H9 (cell line): Measurements from ENCODE around the gene LRRC55. TPM values are rescaled to one million over a fixed set of nuclear protein-coding genes. Genes with fewer than 3 reads are reported as not detected.

ENCODE experiments used
- DNase-seq: peaks from one replicate; pipeline ENCODE4 v3.0.0-alpha.2; 2017
- H2AFZ ChIP-seq: one replicate; pipeline ENCODE4 v1.6.1; 2013; ENCODE audit warnings: mild to moderate bottlenecking, low read length, control low read depth, moderate library complexity
- H2AK5ac ChIP-seq: 2 replicates; pipeline ENCODE4 v1.6.1; 2013; ENCODE audit warnings: low read length, control low read depth, mixed read lengths; ENCODE audit not compliant: insufficient read length
- H2BK120ac ChIP-seq: one replicate; pipeline ENCODE4 v1.6.1; 2013; ENCODE audit warnings: low read depth, mild to moderate bottlenecking, low read length, control low read depth, inconsistent platforms; ENCODE audit not compliant: poor library complexity, severe bottlenecking
- H2BK12ac ChIP-seq: 2 replicates; pipeline ENCODE4 v1.6.1; 2013; ENCODE audit warnings: low read length, control low read depth, mixed read lengths, low read depth; ENCODE audit not compliant: insufficient read length
- H2BK15ac ChIP-seq: 2 replicates; pipeline ENCODE4 v1.6.1; 2013; ENCODE audit warnings: low read depth, low read length, control low read depth
- H2BK20ac ChIP-seq: one replicate; pipeline ENCODE4 v1.6.1; 2013; ENCODE audit warnings: low read depth, mild to moderate bottlenecking, low read length, control low read depth, inconsistent platforms; ENCODE audit not compliant: poor library complexity, severe bottlenecking
- H2BK5ac ChIP-seq: 2 replicates; pipeline ENCODE4 v1.6.1; 2013; ENCODE audit warnings: low read length, control low read depth, mixed read lengths; ENCODE audit not compliant: insufficient read length
- H3K14ac ChIP-seq: 2 replicates; pipeline ENCODE4 v1.6.1; 2013; ENCODE audit warnings: low read length, control low read depth; ENCODE audit not compliant: insufficient read depth
- H3K18ac ChIP-seq: 2 replicates; pipeline ENCODE4 v1.6.1; 2013; ENCODE audit warnings: low read depth, mild to moderate bottlenecking, mixed read lengths, low read length, control low read depth; ENCODE audit not compliant: insufficient read length
- H3K23ac ChIP-seq: 2 replicates; pipeline ENCODE4 v1.6.1; 2013; ENCODE audit warnings: low read length, control low read depth, mixed read lengths, low read depth; ENCODE audit not compliant: insufficient read length
- H3K23me2 ChIP-seq: 2 replicates; pipeline ENCODE4 v1.6.1; 2013; ENCODE audit warnings: low read depth, mild to moderate bottlenecking, mixed read lengths, low read length, control low read depth; ENCODE audit not compliant: insufficient read length, poor library complexity, severe bottlenecking
- H3K27ac ChIP-seq: 2 replicates; pipeline ENCODE4 v1.5.1; 2013; ENCODE audit warnings: low read length, control low read depth, mixed read lengths, low read depth; ENCODE audit not compliant: insufficient read length
- H3K27me3 ChIP-seq: 2 replicates; pipeline ENCODE4 v1.6.1; 2013; ENCODE audit warnings: low read length, control low read depth, inconsistent platforms; ENCODE audit not compliant: insufficient read depth
- H3K4ac ChIP-seq: 2 replicates; pipeline ENCODE4 v1.6.1; 2013; ENCODE audit warnings: low read depth, mild to moderate bottlenecking, control low read depth, inconsistent platforms, low read length, moderate library complexity
- H3K4me1 ChIP-seq: 2 replicates; pipeline ENCODE4 v1.6.1; 2013; ENCODE audit warnings: low read length, control low read depth, inconsistent platforms; ENCODE audit not compliant: insufficient read depth
- H3K4me2 ChIP-seq: 2 replicates; pipeline ENCODE4 v1.6.1; 2013; ENCODE audit warnings: low read length, control low read depth, mixed read lengths; ENCODE audit not compliant: insufficient read length, insufficient read depth
- H3K56ac ChIP-seq: 2 replicates; pipeline ENCODE4 v1.6.1; 2013; ENCODE audit warnings: low read depth, mild to moderate bottlenecking, mixed read lengths, low read length, control low read depth; ENCODE audit not compliant: insufficient read length
- H3K79me1 ChIP-seq: 2 replicates; pipeline ENCODE4 v1.6.1; 2013; ENCODE audit warnings: low read depth, mild to moderate bottlenecking, moderate library complexity, low read length, control low read depth, inconsistent platforms; ENCODE audit not compliant: insufficient read depth, poor library complexity, severe bottlenecking
- H3K79me2 ChIP-seq: 2 replicates; pipeline ENCODE4 v1.6.1; 2013; ENCODE audit warnings: low read length, control low read depth, inconsistent platforms; ENCODE audit not compliant: insufficient read depth
- H3K9ac ChIP-seq: 2 replicates; pipeline ENCODE4 v1.6.1; 2013; ENCODE audit warnings: low read length, control low read depth, mixed read lengths; ENCODE audit not compliant: insufficient read length; ENCODE audit errors: extremely low read depth
- H3K9me3 ChIP-seq: one replicate; pipeline ENCODE4 v1.6.1; 2013; ENCODE audit warnings: low read depth, low read length, inconsistent platforms; ENCODE audit not compliant: control insufficient read depth
- H3T11ph ChIP-seq: one replicate; pipeline ENCODE4 v1.6.1; 2013; ENCODE audit warnings: mild to moderate bottlenecking, low read length, control low read depth, inconsistent platforms
- H4K20me1 ChIP-seq: one replicate; pipeline ENCODE4 v1.6.1; 2013; ENCODE audit not compliant: control insufficient read depth, insufficient read length, insufficient read depth
- H4K5ac ChIP-seq: 2 replicates; pipeline ENCODE4 v1.6.1; 2013; ENCODE audit warnings: low read depth, mild to moderate bottlenecking, mixed read lengths, low read length, control low read depth; ENCODE audit not compliant: insufficient read length
- H4K8ac ChIP-seq: replicated peaks from 2 replicates; pipeline ENCODE4 v1.6.1; 2013; ENCODE audit warnings: low read length, control low read depth, mixed read lengths, low read depth; ENCODE audit not compliant: insufficient read length
- H4K91ac ChIP-seq: 2 replicates; pipeline ENCODE4 v1.6.1; 2013; ENCODE audit warnings: low read depth, mild to moderate bottlenecking, moderate library complexity, mixed read lengths, low read length, control low read depth; ENCODE audit not compliant: insufficient read length
- H3K27ac Mint-ChIP-seq, 3 experiments: 2 replicates in 2 of 3; 3 replicates in 1 of 3; pipeline ENCODE4 v1.8.0; 2020 to 2021; ENCODE audit warnings: mixed read lengths in 3 of 3, mild to moderate bottlenecking in 1 of 3, moderate library complexity in 1 of 3
- H3K27me3 Mint-ChIP-seq: 2 replicates; pipeline ENCODE4 v1.8.0; 2021; ENCODE audit warnings: low read depth, mild to moderate bottlenecking, moderate library complexity, mixed read lengths
- H3K36me3 Mint-ChIP-seq, 3 experiments: 2 replicates in 2 of 3; 3 replicates in 1 of 3; pipeline ENCODE4 v1.8.0; 2020 to 2021; ENCODE audit warnings: low read depth in 3 of 3, mixed read lengths in 3 of 3; ENCODE audit not compliant: insufficient read depth in 1 of 3
- H3K4me1 Mint-ChIP-seq, 2 experiments: 2 replicates each; pipeline ENCODE4 v1.8.0; 2020; ENCODE audit warnings: mixed read lengths in 2 of 2
- H3K4me3 Mint-ChIP-seq, 2 experiments: 2 replicates in 1 of 2; 3 replicates in 1 of 2; pipeline ENCODE4 v1.8.0; 2020 to 2021; ENCODE audit warnings: mild to moderate bottlenecking in 2 of 2, mixed read lengths in 2 of 2, moderate library complexity in 1 of 2
- H3K9me3 Mint-ChIP-seq, 2 experiments: 2 replicates in 1 of 2; 3 replicates in 1 of 2; pipeline ENCODE4 v1.8.0; 2020; ENCODE audit warnings: mild to moderate bottlenecking in 2 of 2, mixed read lengths in 2 of 2, moderate library complexity in 1 of 2
- WGBS: extraction: QIAGEN DNeasy Blood & Tissue Kit; methylation state at CpG from one replicate; pipeline ENCODE4 v1.1.7; 2013; ENCODE audit warnings: missing lambda C conversion rate, low lambda C conversion rate, mixed read lengths; ENCODE audit not compliant: insufficient read length; ENCODE audit errors: extremely low coverage; 5-methylcytosine and 5-hydroxymethylcytosine counted together
- total RNA-seq: library from RNA; stranded (reverse); gene quantifications from 2 replicates; pipeline ENCODE4 v1.2.1, GENCODE V29; 2021
- TF ChIP-seq, protein P1 (sequence below): fragments of 200-600 bp; sonication (generic); conservative IDR thresholded peaks from 3 replicates; pipeline ENCODE4 v1.8.0; 2021; ENCODE audit warnings: antibody characterized with exemption, mild to moderate bottlenecking

The LRRC55 gene
- total RNA-seq, 1 experiment from 2014 or later = 1.0 TPM

DNA sequence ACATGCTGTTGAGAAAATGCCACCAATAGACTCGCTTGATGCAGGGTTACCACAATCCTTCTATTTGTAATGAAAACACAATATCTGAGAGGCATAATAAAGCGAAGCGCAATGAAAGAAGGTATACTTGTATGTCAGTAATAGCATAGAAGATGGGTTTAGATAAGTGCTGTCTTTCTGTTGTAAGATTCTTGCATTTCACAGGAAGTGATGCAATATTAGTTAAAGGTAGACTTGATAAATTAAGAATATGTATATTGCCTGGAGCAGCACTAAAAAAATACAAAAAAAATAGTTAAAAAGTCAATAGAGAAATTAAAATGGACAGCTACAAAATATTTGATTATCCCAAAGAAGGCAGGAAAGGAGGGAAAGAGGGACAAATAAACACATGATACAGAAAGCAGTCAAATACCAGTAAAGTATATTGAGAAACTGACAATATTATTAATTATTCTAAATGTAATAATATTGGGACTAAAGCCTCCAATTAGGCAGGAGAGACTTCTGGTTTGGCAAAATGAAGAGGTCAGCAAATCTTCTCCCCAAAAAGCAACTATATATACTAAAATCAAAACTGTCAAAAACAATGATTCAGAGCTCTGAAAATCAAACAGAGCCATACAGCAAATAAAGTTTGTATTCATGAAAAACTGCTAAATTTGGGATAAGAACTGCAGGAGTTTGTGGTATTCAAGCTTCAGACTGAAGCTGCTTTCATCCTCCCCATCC, 46.6 kb upstream of the LRRC55 start:
- no peak overlapping the region for H3T11ph ChIP-seq
- H2AK5ac ChIP-seq = no peak overlapping the region
- no peak overlapping the region for H3K4ac ChIP-seq
- no peak overlapping the region for H2BK5ac ChIP-seq
- H3K27me3 Mint-ChIP-seq = peaks cover 2% of the 10 kb centered on the region
- H4K5ac ChIP-seq = no peak overlapping the region
- H3K18ac ChIP-seq = no peak overlapping the region
- no peaks in the 10 kb centered on the region for H3K9me3 ChIP-seq
- TF ChIP-seq, protein P1, sequence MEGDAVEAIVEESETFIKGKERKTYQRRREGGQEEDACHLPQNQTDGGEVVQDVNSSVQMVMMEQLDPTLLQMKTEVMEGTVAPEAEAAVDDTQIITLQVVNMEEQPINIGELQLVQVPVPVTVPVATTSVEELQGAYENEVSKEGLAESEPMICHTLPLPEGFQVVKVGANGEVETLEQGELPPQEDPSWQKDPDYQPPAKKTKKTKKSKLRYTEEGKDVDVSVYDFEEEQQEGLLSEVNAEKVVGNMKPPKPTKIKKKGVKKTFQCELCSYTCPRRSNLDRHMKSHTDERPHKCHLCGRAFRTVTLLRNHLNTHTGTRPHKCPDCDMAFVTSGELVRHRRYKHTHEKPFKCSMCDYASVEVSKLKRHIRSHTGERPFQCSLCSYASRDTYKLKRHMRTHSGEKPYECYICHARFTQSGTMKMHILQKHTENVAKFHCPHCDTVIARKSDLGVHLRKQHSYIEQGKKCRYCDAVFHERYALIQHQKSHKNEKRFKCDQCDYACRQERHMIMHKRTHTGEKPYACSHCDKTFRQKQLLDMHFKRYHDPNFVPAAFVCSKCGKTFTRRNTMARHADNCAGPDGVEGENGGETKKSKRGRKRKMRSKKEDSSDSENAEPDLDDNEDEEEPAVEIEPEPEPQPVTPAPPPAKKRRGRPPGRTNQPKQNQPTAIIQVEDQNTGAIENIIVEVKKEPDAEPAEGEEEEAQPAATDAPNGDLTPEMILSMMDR = no peak
- H4K8ac ChIP-seq = no peak overlapping the region
- no peak for DNase-seq
- whole genome bisulfite sequencing = no CpG with 5 or more reads among the region's 3 CpGs
- H2BK15ac ChIP-seq = no peak overlapping the region
- no peak overlapping the region for H3K14ac ChIP-seq
- H2AFZ ChIP-seq = no peak overlapping the region
- H3K27ac Mint-ChIP-seq = no peak overlapping the region
- H3K27ac ChIP-seq = no peak overlapping the region
- no peak overlapping the region for H2BK20ac ChIP-seq
- no peaks in the 10 kb centered on the region for H3K27me3 ChIP-seq
- H3K36me3 Mint-ChIP-seq = no peaks in the 10 kb centered on the region
- H3K4me1 Mint-ChIP-seq = 0 out of 4 replicates have a peak, but pooled peaks cover 0 to 2% of the 10 kb centered on the region in 2 experiments
- H3K4me3 Mint-ChIP-seq = no peak overlapping the region
- H3K79me2 ChIP-seq = no peaks in the 10 kb centered on the region
- H3K4me1 ChIP-seq = no peaks in the 10 kb centered on the region
- H4K20me1 ChIP-seq = no peaks in the 10 kb centered on the region
- no peaks in the 10 kb centered on the region for H3K79me1 ChIP-seq
- H3K9me3 Mint-ChIP-seq = no peaks in the 10 kb centered on the region
- H3K4me2 ChIP-seq = no peak overlapping the region
- no peaks in the 10 kb centered on the region for H3K23me2 ChIP-seq
- H2BK120ac ChIP-seq = no peak overlapping the region
- H4K91ac ChIP-seq = no peak overlapping the region
- H2BK12ac ChIP-seq = no peak overlapping the region
- no peak overlapping the region for H3K23ac ChIP-seq
- no peak overlapping the region for H3K56ac ChIP-seq
- no peak overlapping the region for H3K9ac ChIP-seq
